GM23248 (cell line): ENCODE results near the gene NOS1AP. TPM values are rescaled to one million over a fixed set of nuclear protein-coding genes. Genes with fewer than 3 reads are reported as not detected.

Experiments used
- DNase-seq: peaks from one replicate; pipeline ENCODE4 v3.0.0-alpha.2; 2015
- H2AFZ ChIP-seq: fragments of 200-600 bp; sonication (generic); 2 replicates; pipeline ENCODE4 v1.6.1; 2016; ENCODE audit warnings: antibody characterized with exemption
- H3F3A ChIP-seq: fragments of 200-600 bp; sonication (generic); 2 replicates; pipeline ENCODE4 v1.6.1; 2016; ENCODE audit warnings: mild to moderate bottlenecking, antibody characterized with exemption, mixed run types; ENCODE audit not compliant: insufficient read depth
- H3K27ac ChIP-seq: fragments of 200-600 bp; sonication (generic); 2 replicates; pipeline ENCODE4 v1.5.1; 2016; ENCODE audit warnings: mild to moderate bottlenecking
- H3K27me3 ChIP-seq: fragments of 200-600 bp; sonication (generic); replicated peaks from 2 replicates; pipeline ENCODE4 v1.6.1; 2016; ENCODE audit warnings: mild to moderate bottlenecking; ENCODE audit not compliant: insufficient read depth
- H3K36me3 ChIP-seq: fragments of 200-600 bp; sonication (generic); 2 replicates; pipeline ENCODE4 v1.6.1; 2016; ENCODE audit warnings: low read depth, mild to moderate bottlenecking
- H3K4me1 ChIP-seq: fragments of 200-600 bp; sonication (generic); 2 replicates; pipeline ENCODE4 v1.6.1; 2016; ENCODE audit warnings: mild to moderate bottlenecking; ENCODE audit not compliant: insufficient read depth
- H3K4me2 ChIP-seq: fragments of 200-600 bp; sonication (generic); one replicate; pipeline ENCODE4 v1.6.1; 2016; ENCODE audit warnings: mild to moderate bottlenecking; ENCODE audit not compliant: unreplicated experiment
- H3K4me3 ChIP-seq: fragments of 200-600 bp; sonication (generic); 2 replicates; pipeline ENCODE4 v1.5.1; 2016; ENCODE audit warnings: mild to moderate bottlenecking
- H3K79me2 ChIP-seq: fragments of 200-600 bp; sonication (generic); 2 replicates; pipeline ENCODE4 v1.6.1; 2016; ENCODE audit warnings: mild to moderate bottlenecking; ENCODE audit not compliant: insufficient read depth
- H3K9ac ChIP-seq: fragments of 200-600 bp; sonication (generic); 2 replicates; pipeline ENCODE4 v1.6.1; 2016; ENCODE audit warnings: mild to moderate bottlenecking
- H3K9me2 ChIP-seq: fragments of 200-600 bp; sonication (generic); 2 replicates; pipeline ENCODE4 v1.6.1; 2016; ENCODE audit warnings: mixed run types, mild to moderate bottlenecking, moderate library complexity; ENCODE audit not compliant: insufficient read depth
- H3K9me3 ChIP-seq: fragments of 200-600 bp; sonication (generic); one replicate; pipeline ENCODE4 v1.6.1; 2017; ENCODE audit warnings: low read depth
- H4K20me1 ChIP-seq: fragments of 200-600 bp; sonication (generic); 2 replicates; pipeline ENCODE4 v1.6.0; 2016; ENCODE audit not compliant: insufficient read depth
- EZH2 ChIP-seq: fragments of 200-600 bp; sonication (generic); IDR thresholded peaks from 2 replicates; pipeline ENCODE4 v1.6.1; 2018; ENCODE audit warnings: antibody characterized with exemption, mild to moderate bottlenecking; ENCODE audit not compliant: insufficient read depth, poor library complexity, severe bottlenecking
- EZH2phosphoT487 ChIP-seq: fragments of 200-600 bp; sonication (generic); IDR thresholded peaks from 2 replicates; pipeline ENCODE4 v1.6.1; 2018; ENCODE audit warnings: antibody characterized with exemption, moderate library complexity, mild to moderate bottlenecking, low read depth; ENCODE audit not compliant: insufficient read depth
- WGBS, 2 experiments: methylation state at CpG; one replicate each; pipeline ENCODE4 v1.1.6; 2015 to 2017; ENCODE audit warnings: low lambda C conversion rate in 2 of 2, low coverage in 1 of 2; ENCODE audit errors: missing lambda C conversion rate in 2 of 2; 5-methylcytosine and 5-hydroxymethylcytosine counted together
- in situ Hi-C: fragments of 300-500 bp; cut with MboI; formaldehyde crosslinking; loops from 2 replicates; pipeline ENCODE4 v1.15.0; 2020
- polyA plus RNA-seq: library from polyadenylated mRNA; unstranded; fragments of >200 nt; fragmentation: Nextera tagmentation; extraction: Ambion mirVana; gene quantifications from 2 replicates; pipeline ENCODE4 v1.2.1, GENCODE V29; 2016
- total RNA-seq: library from RNA; depleted of rRNA; stranded (reverse); fragments of >200 nt; shearing (Covaris generic); gene quantifications from 2 replicates; pipeline ENCODE4 v1.2.3, GENCODE V29; 2014

Gene NOS1AP
- total and polyA plus RNA-seq, 2 experiments from 2014 or later: 0.18 TPM; not detected in 1

- H3K4me2 ChIP-seq: no peak overlapping the region
- no peaks in the 10 kb centered on the region for H3K9me3 ChIP-seq
- no peak overlapping the region for H3K27ac ChIP-seq
- no peaks in the 10 kb centered on the region for H3F3A ChIP-seq
- H3K9me2 ChIP-seq: no peaks in the 10 kb centered on the region
- TF ChIP-seq EZH2phosphoT487 (no peak), EZH2 (no peak)
- H3K4me1 ChIP-seq: no peaks in the 10 kb centered on the region
- in situ Hi-C loops: no loop called here
- H3K79me2 ChIP-seq: no peaks in the 10 kb centered on the region
- H3K4me3 ChIP-seq: no peak overlapping the region
- no peaks in the 10 kb centered on the region for H4K20me1 ChIP-seq
- no peaks in the 10 kb centered on the region for H3K36me3 ChIP-seq
- no peak overlapping the region for H2AFZ ChIP-seq
- H3K27me3 ChIP-seq: no peaks in the 10 kb centered on the region
- no peak overlapping the region for H3K9ac ChIP-seq
- DNase-seq: no peak
Observed at GRCh38 chr1:162153374-162153773, 83.9 kb downstream of the NOS1AP start.

DNA sequence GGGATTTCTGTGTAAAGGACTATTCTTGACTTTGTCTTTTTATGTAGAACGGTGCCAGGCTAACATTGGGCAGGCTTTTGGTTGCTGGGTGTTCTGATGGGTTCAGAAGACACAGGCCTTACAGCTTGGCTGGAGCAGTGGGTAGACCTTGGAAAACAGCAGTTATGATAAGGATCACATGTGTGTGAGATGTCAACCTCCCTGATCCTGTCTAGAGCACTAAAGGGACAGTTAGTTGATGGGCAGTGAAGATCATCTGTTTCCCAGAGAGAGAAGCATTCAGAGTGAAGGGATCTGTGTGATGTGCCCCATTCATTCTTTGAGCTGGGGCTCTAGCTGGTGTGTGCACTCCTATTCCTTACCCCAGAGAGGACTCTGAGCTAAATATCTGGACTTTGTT lies 88.0 kb downstream of the NOS1AP start:
- in situ Hi-C loops: no loop called here
- DNase-seq: no peak
- no peaks in the 10 kb centered on the region for H3K27me3 ChIP-seq
- no peak overlapping the region for H3K4me3 ChIP-seq
- H3K27ac ChIP-seq: no peak overlapping the region
- no peaks in the 10 kb centered on the region for H3K9me3 ChIP-seq
- no peaks in the 10 kb centered on the region for H3F3A ChIP-seq
- no peaks in the 10 kb centered on the region for H3K4me1 ChIP-seq
- H3K36me3 ChIP-seq: no peaks in the 10 kb centered on the region
- no peak overlapping the region for H2AFZ ChIP-seq
- H3K79me2 ChIP-seq: no peaks in the 10 kb centered on the region
- H3K9ac ChIP-seq: no peak overlapping the region
- no peaks in the 10 kb centered on the region for H4K20me1 ChIP-seq
- no peaks in the 10 kb centered on the region for H3K9me2 ChIP-seq
- no peak overlapping the region for H3K4me2 ChIP-seq
- WGBS, 2 experiments: 79 to 91% methylated on average over 1 of the region's 1 CpG
- TF ChIP-seq EZH2 (no peak), EZH2phosphoT487 (no peak)

DNA sequence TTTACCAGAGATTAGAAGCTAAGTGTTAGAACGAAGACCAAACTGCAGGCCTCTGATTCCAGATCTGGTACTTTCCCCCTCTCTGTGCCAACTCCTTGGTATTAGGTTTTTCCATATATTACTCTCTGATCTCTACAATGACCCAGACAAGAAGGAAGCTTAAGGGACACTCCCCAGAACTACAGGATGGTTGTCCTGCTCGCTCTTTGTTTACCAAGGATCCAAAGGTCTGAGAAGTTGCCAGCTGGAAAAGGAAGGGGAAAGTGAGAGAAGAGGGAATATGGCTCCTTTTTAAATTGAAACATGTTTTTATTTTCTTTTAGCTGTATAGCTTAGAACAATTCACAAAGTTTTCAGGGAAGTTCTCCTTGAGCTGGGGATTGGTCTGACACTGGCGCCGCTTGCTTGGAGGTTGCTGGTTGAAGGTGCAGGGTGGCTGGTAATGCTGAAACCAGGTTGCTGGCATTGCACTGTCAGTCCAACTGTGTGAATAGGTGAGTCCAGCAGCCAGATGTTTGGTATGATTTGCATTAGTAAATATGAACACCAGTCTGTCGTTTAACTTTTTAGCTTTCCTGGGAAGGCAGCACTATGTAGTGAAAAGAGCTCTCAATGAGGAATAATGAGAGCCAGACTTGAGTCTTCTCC lies 89.3 kb downstream of the NOS1AP start:
- H3K27me3 ChIP-seq: no peaks in the 10 kb centered on the region
- no peak overlapping the region for H3K4me3 ChIP-seq
- in situ Hi-C loops: no loop called here
- H3K27ac ChIP-seq: no peak overlapping the region
- H3K4me1 ChIP-seq: no peaks in the 10 kb centered on the region
- H2AFZ ChIP-seq: no peak overlapping the region
- no peak overlapping the region for H3K4me2 ChIP-seq
- no peak for DNase-seq
- no peak for TF ChIP-seq EZH2phosphoT487
- no peak for TF ChIP-seq EZH2
- WGBS, 2 experiments: 57 to 72% methylated on average over 4 to 5 of the region's 5 CpGs
- no peaks in the 10 kb centered on the region for H3F3A ChIP-seq
- no peaks in the 10 kb centered on the region for H4K20me1 ChIP-seq
- H3K9ac ChIP-seq: no peak overlapping the region
- no peaks in the 10 kb centered on the region for H3K36me3 ChIP-seq
- H3K79me2 ChIP-seq: no peaks in the 10 kb centered on the region
- H3K9me2 ChIP-seq: no peaks in the 10 kb centered on the region
- H3K9me3 ChIP-seq: no peaks in the 10 kb centered on the region

DNA sequence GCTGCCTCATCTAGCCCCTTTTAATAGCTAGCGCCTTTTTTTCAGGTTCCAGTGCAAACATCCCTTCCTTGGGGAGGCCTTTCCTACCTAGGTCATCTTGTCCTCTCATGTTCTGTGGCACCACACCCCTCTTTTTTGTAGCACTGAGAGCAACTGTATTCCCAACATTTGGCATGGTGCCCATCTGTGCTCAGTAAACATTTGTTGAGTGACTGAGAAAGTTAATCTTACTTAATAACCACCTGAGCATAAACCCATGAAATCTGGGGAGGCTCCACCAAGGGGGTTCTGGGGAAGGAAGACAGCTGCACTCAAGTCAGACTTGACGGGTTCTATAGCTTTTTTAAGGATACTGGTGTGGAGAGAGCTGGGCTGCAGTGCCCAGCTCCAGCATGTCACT lies 90.0 kb downstream of the NOS1AP start:
- 82 to 86% methylated on average over 2 of the region's 2 CpGs for WGBS, 2 experiments
- no peaks in the 10 kb centered on the region for H3K79me2 ChIP-seq
- H3K4me3 ChIP-seq: no peak overlapping the region
- no peaks in the 10 kb centered on the region for H3K27me3 ChIP-seq
- H3K36me3 ChIP-seq: no peaks in the 10 kb centered on the region
- in situ Hi-C loops: no loop called here
- no peaks in the 10 kb centered on the region for H3K4me1 ChIP-seq
- no peak overlapping the region for H3K27ac ChIP-seq
- no peak for TF ChIP-seq EZH2phosphoT487
- TF ChIP-seq EZH2: no peak
- H3K9ac ChIP-seq: no peak overlapping the region
- H4K20me1 ChIP-seq: no peaks in the 10 kb centered on the region
- no peak overlapping the region for H3K4me2 ChIP-seq
- no peaks in the 10 kb centered on the region for H3K9me3 ChIP-seq
- no peak for DNase-seq
- no peak overlapping the region for H2AFZ ChIP-seq
- no peaks in the 10 kb centered on the region for H3F3A ChIP-seq
- H3K9me2 ChIP-seq: no peaks in the 10 kb centered on the region
